NB4 (cell line): ENCODE data around the gene BOD1L2.

Experiments used
- CTCF ChIP-seq: IDR thresholded peaks from one replicate; pipeline ENCODE4 v1.5.1; 2012; ENCODE audit warnings: low read depth, low read length
- POLR2A ChIP-seq: IDR thresholded peaks from 2 replicates; pipeline ENCODE4 v1.6.1; 2011; ENCODE audit warnings: mild to moderate bottlenecking; ENCODE audit not compliant: insufficient read length; ENCODE audit errors: extremely low read depth

GRCh38 chr18:57131101-57131500 lies 15.8 kb upstream of the BOD1L2 start:
- TF ChIP-seq POLR2A (no peak), CTCF (no peak)
